Gastroesophageal sphincter (tissue), 4 donors: ENCODE data around the gene TMEM60. TPM values are rescaled to one million over a fixed set of nuclear protein-coding genes. Genes with fewer than 3 reads are reported as not detected.

ENCODE experiments used
- ATAC-seq: fragments of 150-250 bp; one replicate; pipeline ENCODE4 v1.9.1; 2016; ENCODE audit warnings: mild to moderate bottlenecking, moderate library complexity
- H3K27ac ChIP-seq, 4 donors: fragments of 200-600 bp; sonication (generic) in 3 of 4; 1 replicate in 3 of 4; 2 replicates in 1 of 4; pipeline ENCODE4 v1.5.1; 2016 to 2019
- H3K27me3 ChIP-seq: fragments of 200-600 bp; sonication (generic); one replicate; pipeline ENCODE4 v1.5.1; 2019
- H3K36me3 ChIP-seq, 2 donors: fragments of 200-600 bp; sonication (generic); one replicate each; pipeline ENCODE4 v1.5.1; 2019; ENCODE audit warnings: control low read depth in 1 of 2
- H3K4me1 ChIP-seq, 3 donors: fragments of 200-600 bp; sonication (generic); 1 replicate in 2 of 3; 2 replicates in 1 of 3; pipeline ENCODE4 v1.5.1; 2016 to 2019; ENCODE audit warnings: control low read depth in 2 of 3
- H3K4me3 ChIP-seq, 2 donors: fragments of 200-600 bp; sonication (generic); one replicate each; pipeline ENCODE4 v1.5.1; 2019; ENCODE audit warnings: mild to moderate bottlenecking in 1 of 2, moderate library complexity in 1 of 2
- H3K9me3 ChIP-seq, 3 donors: fragments of 200-600 bp; sonication (generic); one replicate each; pipeline ENCODE4 v1.5.1; 2017 to 2019; ENCODE audit warnings: control low read depth in 2 of 3
- EP300 ChIP-seq: sonication (generic); formaldehyde crosslinking; IDR thresholded peaks from one replicate; pipeline ENCODE4 v1.6.1; 2017; ENCODE audit warnings: antibody characterized with exemption, mild to moderate bottlenecking
- POLR2A ChIP-seq, 2 donors: fragments of 450-650 bp; IDR thresholded peaks; one replicate each; pipeline ENCODE4 v1.6.1; 2017; ENCODE audit warnings: antibody characterized with exemption in 2 of 2, mild to moderate bottlenecking in 2 of 2, moderate library complexity in 1 of 2
- POLR2AphosphoS5 ChIP-seq: sonication (generic); formaldehyde crosslinking; IDR thresholded peaks from one replicate; pipeline ENCODE4 v1.6.1; 2017; ENCODE audit warnings: antibody characterized with exemption
- WGBS, 2 donors: methylation state at CpG; one replicate each; pipeline ENCODE4 v1.1.5; 2018; ENCODE audit warnings: low coverage in 1 of 2; 5-methylcytosine and 5-hydroxymethylcytosine counted together
- total RNA-seq, 4 donors: library from RNA; depleted of rRNA; stranded (reverse); fragments of >200 nt; gene quantifications; one replicate each; pipeline ENCODE4 v1.1.0, GENCODE V29; 2016
- TF ChIP-seq, protein P1 (sequence below), 4 experiments: fragments of 200-600 bp in 2 of 4; fragments of 450-650 bp in 2 of 4; sonication (generic) in 1 of 4; IDR thresholded peaks; one replicate each; pipeline ENCODE4 v1.5.1; 2017 to 2019; ENCODE audit warnings: antibody characterized with exemption in 4 of 4, mild to moderate bottlenecking in 2 of 4, moderate library complexity in 2 of 4

Gene TMEM60
- total RNA-seq, 4 donors from 2014 or later = 10.6 to 15.7 (median 13.9) TPM

DNA sequence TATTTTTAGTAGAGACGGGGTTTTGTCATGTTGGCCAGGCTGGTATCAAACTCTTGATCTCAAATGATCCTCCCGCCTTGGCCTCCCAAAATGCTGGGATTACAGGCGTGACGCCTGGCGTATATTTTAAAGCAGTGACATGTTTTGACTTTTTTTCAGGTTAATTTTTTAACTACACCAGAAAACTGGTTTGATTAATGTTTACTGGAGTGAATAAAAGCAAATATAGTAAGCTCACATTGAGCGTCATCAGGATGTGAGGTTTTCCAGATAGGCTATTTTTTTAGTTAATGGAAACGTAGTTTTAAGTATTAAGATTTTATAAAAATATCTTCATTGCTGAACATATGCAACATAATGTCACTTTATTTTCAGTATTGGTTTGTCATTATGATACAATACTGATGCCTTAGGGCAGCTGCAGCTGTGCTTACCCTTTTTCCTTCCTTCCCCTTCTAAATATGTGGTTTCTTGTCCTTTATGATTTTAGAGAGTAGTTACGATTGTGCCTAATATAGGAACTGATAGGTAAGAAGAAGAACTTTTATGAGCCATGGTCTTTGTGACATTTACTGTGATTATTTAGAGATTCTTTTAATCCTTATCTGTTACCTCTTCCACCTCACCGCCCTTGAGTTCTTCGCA lies 37.3 kb downstream of the TMEM60 start:
- no peaks in the 10 kb centered on the region for H3K36me3 ChIP-seq
- no peak for TF ChIP-seq EP300
- TF ChIP-seq, protein P1, sequence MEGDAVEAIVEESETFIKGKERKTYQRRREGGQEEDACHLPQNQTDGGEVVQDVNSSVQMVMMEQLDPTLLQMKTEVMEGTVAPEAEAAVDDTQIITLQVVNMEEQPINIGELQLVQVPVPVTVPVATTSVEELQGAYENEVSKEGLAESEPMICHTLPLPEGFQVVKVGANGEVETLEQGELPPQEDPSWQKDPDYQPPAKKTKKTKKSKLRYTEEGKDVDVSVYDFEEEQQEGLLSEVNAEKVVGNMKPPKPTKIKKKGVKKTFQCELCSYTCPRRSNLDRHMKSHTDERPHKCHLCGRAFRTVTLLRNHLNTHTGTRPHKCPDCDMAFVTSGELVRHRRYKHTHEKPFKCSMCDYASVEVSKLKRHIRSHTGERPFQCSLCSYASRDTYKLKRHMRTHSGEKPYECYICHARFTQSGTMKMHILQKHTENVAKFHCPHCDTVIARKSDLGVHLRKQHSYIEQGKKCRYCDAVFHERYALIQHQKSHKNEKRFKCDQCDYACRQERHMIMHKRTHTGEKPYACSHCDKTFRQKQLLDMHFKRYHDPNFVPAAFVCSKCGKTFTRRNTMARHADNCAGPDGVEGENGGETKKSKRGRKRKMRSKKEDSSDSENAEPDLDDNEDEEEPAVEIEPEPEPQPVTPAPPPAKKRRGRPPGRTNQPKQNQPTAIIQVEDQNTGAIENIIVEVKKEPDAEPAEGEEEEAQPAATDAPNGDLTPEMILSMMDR (IDR thresholded peaks at IDR 0.05) = no peak
- TF ChIP-seq POLR2AphosphoS5 = no peak
- no peak for TF ChIP-seq POLR2A (IDR thresholded peaks at IDR 0.05)

DNA sequence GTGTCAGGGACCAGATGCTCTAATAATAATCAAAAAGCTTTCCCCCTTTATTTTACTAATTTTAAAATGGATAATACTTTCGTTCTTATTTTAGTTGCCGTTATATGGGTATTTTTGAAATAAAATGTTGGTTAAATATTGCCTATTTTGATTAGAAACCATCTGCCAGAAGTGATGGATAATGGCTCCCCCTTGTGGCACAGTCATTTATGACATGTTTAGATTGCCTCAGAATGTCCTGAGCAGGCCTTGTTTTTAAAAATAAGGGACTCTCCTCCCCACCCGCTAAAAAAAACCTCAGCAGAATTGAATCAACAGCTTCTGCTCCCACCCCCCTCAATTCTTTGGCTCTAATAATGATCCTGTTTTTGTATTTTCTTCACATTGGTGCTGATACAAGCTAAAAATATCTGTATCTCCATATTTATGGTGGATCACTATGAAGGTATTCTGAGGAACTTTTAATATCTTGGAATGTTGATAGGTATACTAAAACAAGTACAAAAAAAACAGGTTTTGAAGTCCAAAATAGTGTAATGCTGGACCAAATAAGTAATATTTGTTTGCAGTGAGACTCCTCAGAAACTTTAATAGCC lies 38.8 kb downstream of the TMEM60 start:
- peaks cover 0 to 80% (median 8%) of the 10 kb centered on the region in 3 donors for H3K4me1 ChIP-seq
- no peaks in the 10 kb centered on the region for H3K36me3 ChIP-seq
- no peaks in the 10 kb centered on the region for H3K9me3 ChIP-seq
- WGBS, 2 donors = 0 to 3% methylated on average over 3 of the region's 3 CpGs
- no peak for TF ChIP-seq POLR2A (IDR thresholded peaks at IDR 0.05)
- TF ChIP-seq, protein P1 (IDR thresholded peaks at IDR 0.05) = peak; percentile 78 to 88 (median 87)
- no peak overlapping the region for H3K4me3 ChIP-seq
- peak overlapping the region in 3 of 4 donors; percentile 6 to 25 (median 21) for H3K27ac ChIP-seq
- no peaks in the 10 kb centered on the region for H3K27me3 ChIP-seq
- ATAC-seq = no peak

More for the DNA sequence above, 37.3 kb downstream of the TMEM60 start:
- no peak overlapping the region for H3K27ac ChIP-seq
- no peaks in the 10 kb centered on the region for H3K9me3 ChIP-seq
- no peak overlapping the region for H3K4me3 ChIP-seq
- no peaks in the 10 kb centered on the region for H3K27me3 ChIP-seq
- H3K4me1 ChIP-seq = peaks cover 0 to 89% (median 8%) of the 10 kb centered on the region in 3 donors
- 72 to 85% methylated on average over 8 to 10 of the region's 10 CpGs for WGBS, 2 donors
- ATAC-seq = no peak

DNA sequence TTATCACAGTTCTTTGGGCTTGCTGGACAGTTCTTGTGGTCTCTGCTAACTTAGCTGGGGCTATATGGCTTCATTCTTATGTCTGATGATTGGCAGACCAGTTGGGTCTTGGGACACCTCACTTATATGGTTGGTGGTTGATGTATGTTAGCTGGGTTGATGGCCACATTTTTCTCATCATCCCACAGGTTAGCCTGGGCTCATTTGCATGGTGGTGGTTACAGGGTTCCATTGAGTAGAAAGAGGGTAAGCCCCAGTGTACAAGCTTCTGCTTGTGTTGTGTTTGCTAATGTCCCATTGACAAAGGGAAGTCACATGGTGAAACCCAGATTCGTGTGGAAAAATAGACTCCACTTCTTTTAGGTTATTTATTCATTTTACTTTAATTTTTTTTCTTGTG lies 40.6 kb downstream of the TMEM60 start:
- 9% methylated on average over 1 of the region's 1 CpG; no CpG with 5 or more reads in 1 of the 2 donors for WGBS, 2 donors
- no peak overlapping the region for H3K27ac ChIP-seq
- H3K4me1 ChIP-seq = peaks cover 0 to 77% (median 8%) of the 10 kb centered on the region in 3 donors
- TF ChIP-seq, protein P1 (IDR thresholded peaks at IDR 0.05) = no peak
- TF ChIP-seq EP300 (no peak), POLR2A (IDR thresholded peaks at IDR 0.05) (no peak), POLR2AphosphoS5 (no peak)
- H3K9me3 ChIP-seq = no peaks in the 10 kb centered on the region
- no peak overlapping the region for H3K4me3 ChIP-seq
- no peak for ATAC-seq
- no peaks in the 10 kb centered on the region for H3K27me3 ChIP-seq
- no peaks in the 10 kb centered on the region for H3K36me3 ChIP-seq

DNA sequence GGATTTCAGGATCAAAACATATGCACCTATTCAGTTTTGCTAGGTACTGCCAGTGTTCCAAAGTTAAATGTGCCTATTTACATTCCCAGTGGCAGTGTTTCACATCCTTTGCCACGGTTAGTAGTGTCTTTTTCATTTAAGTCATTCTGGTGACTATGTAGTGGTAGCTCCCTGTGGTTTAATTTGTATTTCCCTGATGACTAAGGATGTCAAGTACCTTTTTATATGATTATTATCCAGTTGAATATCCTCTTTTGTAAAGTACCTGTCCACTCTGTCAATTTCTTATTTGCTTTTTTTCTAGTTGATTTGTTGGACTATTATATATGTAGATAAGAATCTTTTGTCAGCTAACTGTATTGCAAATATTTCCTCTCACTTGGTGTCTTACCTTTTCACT lies 45.1 kb downstream of the TMEM60 start:
- 50 to 53% methylated on average over 1 of the region's 1 CpG for WGBS, 2 donors
- Histone ChIP-seq H3K27ac (no peak overlapping the region), H3K9me3 (no peaks in the 10 kb centered on the region), H3K27me3 (no peaks in the 10 kb centered on the region), H3K36me3 (peaks cover 0 to 21% of the 10 kb centered on the region in 2 donors), H3K4me1 (peaks cover 0 to 43% (median 0%) of the 10 kb centered on the region in 3 donors), H3K4me3 (no peak overlapping the region)
- no peak for ATAC-seq
- TF ChIP-seq EP300 (no peak), POLR2AphosphoS5 (no peak), POLR2A (IDR thresholded peaks at IDR 0.05) (no peak)
- TF ChIP-seq, protein P1 (IDR thresholded peaks at IDR 0.05) = no peak

DNA sequence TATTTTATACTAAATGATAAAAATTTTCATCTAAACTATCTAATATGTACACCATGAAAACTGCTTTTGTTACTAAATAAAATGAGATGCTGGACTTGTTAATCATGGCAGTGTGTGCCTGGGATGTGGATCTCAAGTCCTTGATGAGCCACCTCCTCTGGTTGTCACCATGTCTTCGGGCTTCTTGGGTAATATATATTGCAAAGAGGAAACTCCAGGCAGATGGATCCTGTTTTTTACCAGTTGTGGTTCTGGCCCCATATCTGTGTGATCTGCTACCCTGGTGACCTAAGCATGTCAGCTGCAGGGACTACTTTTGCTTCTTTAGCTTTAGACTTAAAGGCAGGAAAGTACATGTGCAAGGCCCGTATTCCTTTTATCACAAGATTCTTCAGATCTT lies 46.2 kb downstream of the TMEM60 start:
- ATAC-seq = no peak
- Histone ChIP-seq H3K27ac (no peak overlapping the region), H3K4me3 (no peak overlapping the region), H3K4me1 (peaks cover 0 to 43% (median 0%) of the 10 kb centered on the region in 3 donors), H3K36me3 (peaks cover 0 to 21% of the 10 kb centered on the region in 2 donors), H3K27me3 (no peaks in the 10 kb centered on the region), H3K9me3 (no peaks in the 10 kb centered on the region)
- 48 to 73% methylated on average over 2 of the region's 2 CpGs for WGBS, 2 donors
- TF ChIP-seq EP300 = no peak
- TF ChIP-seq POLR2AphosphoS5 = no peak
